Fibroblast of lung (primary cell): ENCODE measurements around the gene RBCK1. TPM values are rescaled to one million over a fixed set of nuclear protein-coding genes. Genes with fewer than 3 reads are reported as not detected.

Source experiments
- DNase-seq, 2 donors: peaks; one replicate each; pipeline versions ENCODE4 v3.0.0 to v3.0.0-alpha.2; 2010; ENCODE audit warnings: low read depth in 2 of 2
- H2AFZ ChIP-seq: 2 replicates; pipeline ENCODE4 v1.5.1; 2012; ENCODE audit warnings: low read length, control low read depth, inconsistent platforms
- H3K27ac ChIP-seq: 2 replicates; pipeline ENCODE4 v1.5.1; 2011; ENCODE audit warnings: low read length, control low read depth; ENCODE audit not compliant: insufficient read depth
- H3K27me3 ChIP-seq: 2 replicates; pipeline ENCODE4 v1.5.1; 2011; ENCODE audit warnings: mild to moderate bottlenecking, low read length; ENCODE audit not compliant: control insufficient read depth, insufficient read depth
- H3K36me3 ChIP-seq: 2 replicates; pipeline ENCODE4 v1.5.1; 2011; ENCODE audit warnings: low read length; ENCODE audit not compliant: control insufficient read depth, insufficient read depth
- H3K4me1 ChIP-seq: 2 replicates; pipeline ENCODE4 v1.5.1; 2011; ENCODE audit warnings: low read length; ENCODE audit not compliant: control insufficient read depth, insufficient read depth; ENCODE audit errors: extremely low read depth
- H3K4me2 ChIP-seq: 2 replicates; pipeline ENCODE4 v1.5.1; 2011; ENCODE audit warnings: low read length, control low read depth; ENCODE audit not compliant: insufficient read depth; ENCODE audit errors: extremely low read depth
- H3K4me3 ChIP-seq, 4 experiments: fragments of 200-600 bp in 1 of 4; sonication (generic) in 1 of 4; replicated peaks in 1 of 4; 2 replicates each; pipeline ENCODE4 v1.5.1; 2011 to 2016; ENCODE audit warnings: low read length in 4 of 4, low read depth in 3 of 4, mild to moderate bottlenecking in 3 of 4, control low read depth in 2 of 4, inconsistent platforms in 1 of 4, mixed read lengths in 1 of 4; ENCODE audit not compliant: insufficient read depth in 1 of 4; ENCODE audit errors: control extremely low read depth in 1 of 4
- H3K79me2 ChIP-seq: 2 replicates; pipeline ENCODE4 v1.5.1; 2012; ENCODE audit warnings: mild to moderate bottlenecking, low read length, inconsistent platforms; ENCODE audit not compliant: control insufficient read depth, insufficient read depth
- H3K9ac ChIP-seq: 2 replicates; pipeline ENCODE4 v1.5.1; 2011; ENCODE audit warnings: mild to moderate bottlenecking, low read length, control low read depth; ENCODE audit not compliant: insufficient read depth
- H3K9me3 ChIP-seq: 2 replicates; pipeline ENCODE4 v1.5.1; 2012; ENCODE audit warnings: low read depth, low read length; ENCODE audit not compliant: control insufficient read depth, insufficient read depth
- H4K20me1 ChIP-seq: 2 replicates; pipeline ENCODE4 v1.5.1; 2011; ENCODE audit warnings: low read length; ENCODE audit not compliant: control insufficient read depth, insufficient read depth; ENCODE audit errors: extremely low read depth
- CTCF ChIP-seq, 2 donors: IDR thresholded peaks in 1 of 2; conservative IDR thresholded peaks in 1 of 2; 1 replicate in 1 of 2; 2 replicates in 1 of 2; pipeline ENCODE4 v1.5.1; 2011 to 2012; ENCODE audit warnings: low read length in 2 of 2, control low read depth in 1 of 2, inconsistent platforms in 1 of 2, low read depth in 1 of 2, mild to moderate bottlenecking in 1 of 2
- EZH2 ChIP-seq: IDR thresholded peaks from 2 replicates; pipeline ENCODE4 v1.5.1; 2012; ENCODE audit warnings: low read length, control low read depth, mild to moderate bottlenecking; ENCODE audit errors: missing control alignments
- polyA plus RNA-seq, 2 donors: library from polyadenylated mRNA; depleted of rRNA in 1 of 2; stranded (reverse) in 1 of 2; unstranded in 1 of 2; fragments of >200 nt; gene quantifications; 2 replicates each; pipeline ENCODE4 v1.2.1, GENCODE V29; 2011 to 2012; ENCODE audit warnings: missing spikeins in 1 of 2
- total RNA-seq: library from RNA; depleted of rRNA; stranded (reverse); fragments of >200 nt; gene quantifications from 2 replicates; pipeline ENCODE4 v1.2.1, GENCODE V29; 2014

The RBCK1 gene
- total and polyA plus RNA-seq, 2 donors (not counting 1 experiment from before 2014, with no cell fraction given) = 35.2 to 89.0 TPM

- H3K9ac ChIP-seq = no peak overlapping the region
- TF ChIP-seq CTCF (conservative IDR thresholded peaks at IDR 0.05 in 1 of 2, IDR thresholded peaks at IDR 0.05 in 1 of 2; ENCODE audit: low read depth in 1 of 2, low read length in 2 of 2) = no peak
- TF ChIP-seq EZH2 = no peak
Measured at GRCh38 chr20:480044-480443, 71.9 kb downstream of the RBCK1 start.

GRCh38 chr20:481167-481566 is 73.1 kb downstream of the RBCK1 start:
- Histone ChIP-seq H3K4me2 (no peak overlapping the region), H3K36me3 (peaks cover 11% of the 10 kb centered on the region), H3K9me3 (no peaks in the 10 kb centered on the region), H2AFZ (no peak overlapping the region), H3K27me3 (no peaks in the 10 kb centered on the region), H4K20me1 (no peaks in the 10 kb centered on the region), H3K27ac (no peak overlapping the region), H3K79me2 (no peaks in the 10 kb centered on the region), H3K4me3 (no peak overlapping the region), H3K9ac (no peak overlapping the region), H3K4me1 (no peaks in the 10 kb centered on the region)
- DNase-seq = no peak
- TF ChIP-seq CTCF (conservative IDR thresholded peaks at IDR 0.05 in 1 of 2, IDR thresholded peaks at IDR 0.05 in 1 of 2; ENCODE audit: low read depth in 1 of 2, low read length in 2 of 2) (no peak), EZH2 (no peak)

More at GRCh38 chr20:480044-480443, 71.9 kb downstream of the RBCK1 start:
- no peaks in the 10 kb centered on the region for H3K4me1 ChIP-seq
- no peaks in the 10 kb centered on the region for H3K79me2 ChIP-seq
- peaks cover 11% of the 10 kb centered on the region for H3K36me3 ChIP-seq
- H3K27ac ChIP-seq = no peak overlapping the region
- H3K4me2 ChIP-seq = no peak overlapping the region
- H3K9me3 ChIP-seq = no peaks in the 10 kb centered on the region
- no peaks in the 10 kb centered on the region for H3K27me3 ChIP-seq
- H4K20me1 ChIP-seq = no peaks in the 10 kb centered on the region
- no peak overlapping the region for H3K4me3 ChIP-seq
- DNase-seq = no peak
- H2AFZ ChIP-seq = no peak overlapping the region

Other genes with a start within 250 kb of the RBCK1 start
- not detected in 2 replicates for gene DEFB128, start 218.6 kb upstream of the RBCK1 start, total RNA-seq
- not detected in 2 replicates for gene DEFB128, start 218.6 kb upstream of the RBCK1 start, polyA plus RNA-seq
- not detected in 2 replicates for gene DEFB129, start 181.0 kb upstream of the RBCK1 start, total RNA-seq
- not detected in 2 replicates for gene DEFB129, start 181.0 kb upstream of the RBCK1 start, polyA plus RNA-seq
- gene DEFB132, start 150.6 kb upstream of the RBCK1 start, total RNA-seq = not detected in 2 replicates
- gene DEFB132, start 150.6 kb upstream of the RBCK1 start, polyA plus RNA-seq = not detected in 2 replicates
- gene C20orf96, start 117.5 kb upstream of the RBCK1 start, total RNA-seq = 3.9 and 4.8 TPM in 2 replicates
- 8.5 and 8.9 TPM in 2 replicates for gene C20orf96, start 117.5 kb upstream of the RBCK1 start, polyA plus RNA-seq
- gene ZCCHC3, start 110.7 kb upstream of the RBCK1 start, total RNA-seq = 11.6 and 11.8 TPM in 2 replicates
- 8.7 TPM in 2 replicates for gene ZCCHC3, start 110.7 kb upstream of the RBCK1 start, polyA plus RNA-seq
- gene SOX12, start 82.7 kb upstream of the RBCK1 start, total RNA-seq = 5.6 and 7.3 TPM in 2 replicates
- gene SOX12, start 82.7 kb upstream of the RBCK1 start, polyA plus RNA-seq = 4.0 and 4.7 TPM in 2 replicates
- gene NRSN2, start 61.2 kb upstream of the RBCK1 start, total RNA-seq = 23.1 and 34.5 TPM in 2 replicates
- gene NRSN2, start 61.2 kb upstream of the RBCK1 start, polyA plus RNA-seq = 56.0 and 60.5 TPM in 2 replicates
- 194 and 202 TPM in 2 replicates for gene TRIB3, start 27.5 kb upstream of the RBCK1 start, total RNA-seq
- 13.3 and 23.4 TPM in 2 replicates for gene TRIB3, start 27.5 kb upstream of the RBCK1 start, polyA plus RNA-seq
- gene TBC1D20, start 54.2 kb downstream of the RBCK1 start, total RNA-seq = 28.8 and 33.9 TPM in 2 replicates
- 36.8 and 38.3 TPM in 2 replicates for gene TBC1D20, start 54.2 kb downstream of the RBCK1 start, polyA plus RNA-seq
- 89.4 and 124 TPM in 2 replicates for gene CSNK2A1, start 135.5 kb downstream of the RBCK1 start, total RNA-seq
- 120 and 141 TPM in 2 replicates for gene CSNK2A1, start 135.5 kb downstream of the RBCK1 start, polyA plus RNA-seq
- not detected in 2 replicates for gene TCF15, start 202.0 kb downstream of the RBCK1 start, total RNA-seq
- gene TCF15, start 202.0 kb downstream of the RBCK1 start, polyA plus RNA-seq = not detected in 2 replicates
- 58.6 and 91.2 TPM in 2 replicates for gene SRXN1, start 244.9 kb downstream of the RBCK1 start, total RNA-seq
- 50.5 and 67.7 TPM in 2 replicates for gene SRXN1, start 244.9 kb downstream of the RBCK1 start, polyA plus RNA-seq